Activated T-helper 1 cell treated with anti-CD3 and anti-CD28 coated beads, Interleukin-12 subunit alpha, Interleukin-12 subunit beta, Interleukin-2, Interleukin-4 antibody, amounts not matched to agents 30 ng/mL and 10 ng/mL and 1 ng/mL, durations not matched to agents 14 hours and 24 hours and 36 hours (primary cell): ENCODE measurements around the gene RUNX3. TPM values are rescaled to one million over a fixed set of nuclear protein-coding genes. Genes with fewer than 3 reads are reported as not detected.
"Not testable (repeated sequence)": the region's sequence is repeated elsewhere in the genome, so short reads cannot be mapped to it uniquely, and the experiment has no call there.

Experiments
- DNase-seq: peaks from one replicate; pipeline ENCODE4 v3.0.0; 2021; ENCODE audit warnings: low spot score
- H3K27ac Mint-ChIP-seq: one replicate; pipeline ENCODE4 v1.8.0; 2021; ENCODE audit warnings: mild to moderate bottlenecking, mixed read lengths
- H3K27me3 Mint-ChIP-seq: one replicate; pipeline ENCODE4 v1.8.0; 2022; ENCODE audit warnings: mild to moderate bottlenecking, moderate library complexity, mixed read lengths; ENCODE audit not compliant: insufficient read depth
- H3K36me3 Mint-ChIP-seq: one replicate; pipeline ENCODE4 v1.8.0; 2021; ENCODE audit warnings: low read depth, mixed read lengths
- H3K4me1 Mint-ChIP-seq: one replicate; pipeline ENCODE4 v1.8.0; 2021; ENCODE audit warnings: low read depth, mixed read lengths
- H3K4me3 Mint-ChIP-seq: one replicate; pipeline ENCODE4 v1.8.0; 2021; ENCODE audit warnings: mild to moderate bottlenecking, moderate library complexity, mixed read lengths
- H3K9me3 Mint-ChIP-seq: one replicate; pipeline ENCODE4 v1.8.0; 2021; ENCODE audit warnings: mixed read lengths
- intact Hi-C: fragments of 100-400 bp; cut with micrococcal nuclease; formaldehyde crosslinking; loops from one replicate; pipeline ENCODE4 v1.15.1; 2024
- total RNA-seq: library from RNA; stranded (reverse); gene quantifications from 2 replicates; pipeline ENCODE4 v1.2.3, GENCODE V29; 2022

The RUNX3 gene
- 133 and 140 TPM in 2 replicates for total RNA-seq

GRCh38 chr1:24930260-24931145 lies at the start of gene RUNX3:
TSS of gene RUNX3 (minus strand) at chr1:24930276. CDS start at chr1:24929868, 408 bp downstream.
- H3K4me1 Mint-ChIP-seq, result peaks cover 71% of the 10 kb centered on the region

DNA sequence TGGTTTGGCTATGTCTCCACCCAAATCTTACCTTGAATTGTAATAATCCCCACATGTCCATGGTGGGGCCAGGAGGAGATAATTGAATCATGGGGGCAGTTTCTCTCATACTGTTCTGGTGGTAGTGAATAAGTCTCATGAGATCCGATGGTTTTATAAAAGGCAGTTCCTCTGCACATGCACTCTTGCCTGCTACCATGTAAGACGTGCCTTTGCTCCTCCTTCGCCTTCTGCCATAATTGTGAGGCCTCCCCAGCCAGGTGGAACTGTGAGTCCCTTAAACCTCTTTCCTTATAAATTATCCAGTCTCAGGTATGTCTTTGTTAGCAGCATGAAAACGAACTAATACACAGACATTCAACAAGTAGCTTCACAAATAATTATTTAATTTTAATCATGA lies 49.2 kb upstream of the RUNX3 start:
- Mint-ChIP-seq H3K4me1 (peaks cover 74% of the 10 kb centered on the region), H3K36me3 (peaks cover 27% of the 10 kb centered on the region), H3K9me3 (peaks cover 34% of the 10 kb centered on the region)
- H3K4me3 Mint-ChIP-seq, intact Hi-C loops, DNase-seq, H3K27ac Mint-ChIP-seq, H3K27me3 Mint-ChIP-seq: not testable (repeated sequence)

More at GRCh38 chr1:24930260-24931145, at the start of gene RUNX3:
- peaks cover 50% of the 10 kb centered on the region for H3K36me3 Mint-ChIP-seq
- peak; percentile 89 for DNase-seq
- no peaks in the 10 kb centered on the region for H3K27me3 Mint-ChIP-seq
- H3K9me3 Mint-ChIP-seq, result no peaks in the 10 kb centered on the region
- intact Hi-C loops, result loop anchor here (1.0 kb wide), 2 partner anchors 25 to 33 kb away; no protein-coding TSS in a partner anchor
- H3K4me3 Mint-ChIP-seq, result peak within 1 kb of the TSS; percentile 95
- H3K27ac Mint-ChIP-seq, result peak within 1 kb of the TSS; percentile 92

DNA sequence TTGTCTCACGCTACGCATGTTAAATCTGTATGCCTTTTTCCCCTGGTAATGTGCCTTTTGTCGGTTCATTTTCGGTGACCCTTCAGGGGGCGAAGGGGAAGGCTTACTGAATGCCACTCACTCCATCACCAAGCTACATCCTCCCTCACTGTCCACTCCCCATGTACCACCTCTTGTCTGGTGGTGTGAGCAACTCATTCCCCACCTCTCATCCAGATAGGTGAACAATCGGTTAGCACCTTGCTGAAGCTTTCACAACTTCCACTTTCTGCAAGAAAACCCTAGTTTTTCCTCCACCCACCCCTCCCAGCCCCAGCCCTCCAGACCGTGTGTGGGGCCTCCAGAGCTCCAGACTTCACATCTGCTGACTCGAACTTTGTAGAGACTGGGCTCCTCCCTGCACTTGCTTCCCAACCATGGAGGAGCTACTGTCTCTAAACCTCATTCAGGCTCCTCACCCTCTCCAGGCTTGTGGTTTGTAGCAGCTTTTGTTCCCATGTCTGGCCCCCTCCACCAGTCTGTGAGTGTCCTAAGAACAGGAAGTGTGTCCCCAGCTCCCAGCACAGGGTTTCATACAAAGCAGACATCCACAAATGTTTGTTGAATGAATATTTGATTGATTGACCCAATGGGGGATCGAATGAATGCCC lies 48.4 kb upstream of the RUNX3 start:
- Mint-ChIP-seq H3K9me3 (peaks cover 38% of the 10 kb centered on the region), H3K27ac (peak overlapping the region; percentile 20), H3K4me3 (no peak overlapping the region), H3K27me3 (no peaks in the 10 kb centered on the region), H3K36me3 (peaks cover 28% of the 10 kb centered on the region), H3K4me1 (peaks cover 70% of the 10 kb centered on the region)
- no peak for DNase-seq
- intact Hi-C loops, result no loop called here

DNA sequence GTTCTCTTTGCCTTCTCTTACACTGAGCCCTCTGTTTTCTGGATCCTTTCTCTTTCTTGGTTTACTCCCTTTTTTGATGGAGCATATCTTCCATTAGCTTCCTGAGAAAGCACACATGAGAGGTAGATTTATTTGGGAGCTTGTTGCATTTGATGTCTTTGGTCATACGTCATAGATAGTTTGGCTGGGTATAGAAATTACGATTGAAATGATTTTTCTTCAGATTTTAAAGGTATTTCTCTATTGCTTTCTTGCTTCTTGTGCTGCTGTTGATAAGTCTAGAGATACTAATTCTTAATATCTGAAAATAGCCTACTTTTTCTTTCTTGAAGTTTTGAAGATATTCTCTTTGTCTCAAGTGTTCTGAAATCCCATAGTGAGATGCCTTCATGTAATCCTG lies 45.3 kb upstream of the RUNX3 start:
- Mint-ChIP-seq H3K27ac (no peak overlapping the region), H3K4me1 (peaks cover 72% of the 10 kb centered on the region), H3K4me3 (no peak overlapping the region), H3K36me3 (peaks cover 32% of the 10 kb centered on the region), H3K27me3 (no peaks in the 10 kb centered on the region), H3K9me3 (peaks cover 42% of the 10 kb centered on the region)
- no peak for DNase-seq
- intact Hi-C loops, result no loop called here

- Mint-ChIP-seq H3K4me1 (peaks cover 69% of the 10 kb centered on the region), H3K4me3 (peak overlapping the region; percentile 35), H3K36me3 (peaks cover 31% of the 10 kb centered on the region), H3K9me3 (peaks cover 42% of the 10 kb centered on the region), H3K27ac (peak overlapping the region; percentile 49), H3K27me3 (no peaks in the 10 kb centered on the region)
- intact Hi-C loops, result no loop called here
- no peak for DNase-seq
Measured at GRCh38 chr1:24973315-24973714, 43.2 kb upstream of the RUNX3 start.

DNA sequence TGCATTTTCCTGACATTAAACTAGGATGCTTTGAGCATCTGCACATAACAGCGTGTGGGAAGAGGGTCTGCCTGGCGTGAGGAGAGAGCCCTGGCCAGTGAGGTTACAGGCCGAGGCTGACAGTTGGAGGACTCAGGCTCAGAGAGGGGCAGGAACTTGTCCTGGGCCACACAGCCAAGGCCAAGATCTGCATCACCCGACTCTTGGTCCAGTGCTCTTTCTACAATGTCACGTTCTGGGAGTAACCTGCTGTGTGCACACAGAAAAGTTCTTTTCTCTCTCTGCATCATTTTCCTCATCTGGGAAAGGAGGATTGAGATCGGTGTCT lies 42.8 kb upstream of the RUNX3 start:
- Mint-ChIP-seq H3K36me3 (peaks cover 27% of the 10 kb centered on the region), H3K27me3 (no peaks in the 10 kb centered on the region), H3K27ac (peak overlapping the region; percentile 49), H3K4me1 (peaks cover 69% of the 10 kb centered on the region), H3K9me3 (peaks cover 38% of the 10 kb centered on the region), H3K4me3 (peak overlapping the region; percentile 35)
- intact Hi-C loops, result no loop called here
- DNase-seq, result no peak

- Mint-ChIP-seq H3K27ac (peak overlapping the region; percentile 49), H3K9me3 (peaks cover 37% of the 10 kb centered on the region), H3K27me3 (no peaks in the 10 kb centered on the region), H3K4me1 (peaks cover 69% of the 10 kb centered on the region), H3K36me3 (peaks cover 26% of the 10 kb centered on the region), H3K4me3 (no peak overlapping the region)
- intact Hi-C loops, result no loop called here
- no peak for DNase-seq
Measured at GRCh38 chr1:24972221-24972914, 42.3 kb upstream of the RUNX3 start.

- Mint-ChIP-seq H3K4me3 (peak overlapping the region; percentile 52), H3K27ac (peak overlapping the region; percentile 76), H3K9me3 (peaks cover 28% of the 10 kb centered on the region), H3K4me1 (peaks cover 75% of the 10 kb centered on the region), H3K27me3 (no peaks in the 10 kb centered on the region), H3K36me3 (peaks cover 20% of the 10 kb centered on the region)
- intact Hi-C loops, result no loop called here
- no peak for DNase-seq
Measured at GRCh38 chr1:24970926-24971875, 41.1 kb upstream of the RUNX3 start.

DNA sequence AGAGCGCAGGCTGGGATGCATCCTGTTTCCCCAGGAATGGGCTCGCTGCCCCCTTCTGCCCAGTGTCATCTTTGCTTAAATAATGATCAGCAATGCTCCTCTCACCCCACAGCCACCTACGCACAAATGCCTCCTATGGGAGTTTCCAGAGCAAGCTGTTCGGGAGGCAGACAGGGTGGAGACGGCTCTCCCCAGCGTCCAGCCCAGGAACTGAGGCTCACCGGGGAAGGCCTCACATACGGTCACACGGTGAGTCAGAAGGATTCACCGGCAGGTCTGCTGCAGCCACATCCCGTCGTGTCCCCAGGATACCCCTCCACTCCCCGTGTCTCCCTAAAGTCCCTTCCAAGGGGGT lies 40.3 kb upstream of the RUNX3 start:
- Mint-ChIP-seq H3K4me1 (peaks cover 83% of the 10 kb centered on the region), H3K9me3 (peaks cover 20% of the 10 kb centered on the region), H3K4me3 (peak overlapping the region; percentile 52), H3K27ac (peak overlapping the region; percentile 78), H3K27me3 (no peaks in the 10 kb centered on the region), H3K36me3 (peaks cover 13% of the 10 kb centered on the region)
- intact Hi-C loops, result no loop called here
- DNase-seq, result no peak

DNA sequence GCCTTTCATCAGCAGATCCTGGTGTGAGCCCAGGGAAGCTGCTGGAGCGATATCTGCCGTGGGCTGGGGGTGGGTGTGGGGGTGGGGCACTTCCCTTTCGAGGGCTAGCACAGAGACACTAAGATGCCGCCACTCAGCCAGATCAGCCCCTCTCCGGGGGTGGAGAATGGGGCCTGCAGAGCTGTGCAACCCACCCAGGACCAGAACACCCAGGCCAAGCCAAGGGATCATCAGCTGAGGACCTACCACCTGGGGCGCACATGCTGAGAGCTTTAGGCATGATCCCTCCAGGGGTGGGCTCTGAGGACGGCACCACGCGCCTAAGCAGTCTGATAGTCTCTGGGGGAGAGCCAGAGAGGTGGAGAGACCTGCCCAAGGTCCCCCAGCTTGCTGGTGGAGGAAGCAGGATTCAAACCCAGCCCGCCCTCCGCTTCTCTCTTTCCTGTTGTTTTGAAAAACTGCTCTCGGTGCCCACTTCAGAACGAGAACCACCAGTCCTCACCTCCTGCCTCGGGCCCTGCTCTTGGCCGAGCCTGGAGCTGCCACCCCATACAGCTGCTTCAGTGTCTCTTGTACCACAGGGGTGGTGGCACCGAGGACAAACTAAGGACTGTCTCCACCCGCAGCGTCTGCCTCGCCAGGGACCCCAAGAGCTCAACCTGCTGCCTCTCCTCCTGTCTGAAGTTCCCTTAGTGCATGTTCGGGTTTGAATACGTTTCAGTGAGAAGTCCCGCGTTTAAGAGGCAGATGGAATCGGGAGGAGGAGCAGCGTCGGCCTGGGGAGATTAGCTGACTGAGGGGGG lies 39.7 kb upstream of the RUNX3 start:
- no peak for DNase-seq
- H3K4me3 Mint-ChIP-seq, result no peak overlapping the region
- H3K27ac Mint-ChIP-seq, result peak overlapping the region; percentile 78
- intact Hi-C loops, result no loop called here
- H3K27me3 Mint-ChIP-seq, result no peaks in the 10 kb centered on the region
- H3K36me3 Mint-ChIP-seq, result peaks cover 8% of the 10 kb centered on the region
- H3K9me3 Mint-ChIP-seq, result peaks cover 14% of the 10 kb centered on the region
- H3K4me1 Mint-ChIP-seq, result peaks cover 89% of the 10 kb centered on the region

GRCh38 chr1:24968941-24969585 lies 39.0 kb upstream of the RUNX3 start:
- Mint-ChIP-seq H3K27me3 (no peaks in the 10 kb centered on the region), H3K27ac (peak overlapping the region; percentile 54), H3K4me3 (no peak overlapping the region), H3K36me3 (peaks cover 7% of the 10 kb centered on the region), H3K4me1 (peaks cover 86% of the 10 kb centered on the region), H3K9me3 (peaks cover 6% of the 10 kb centered on the region)
- intact Hi-C loops, result no loop called here
- no peak for DNase-seq
